Keratinocyte (primary cell): ENCODE measurements around the gene TLCD1. TPM values are rescaled to one million over a fixed set of nuclear protein-coding genes. Genes with fewer than 3 reads are reported as not detected.

ENCODE experiments used
- DNase-seq: peaks from one replicate; pipeline ENCODE4 v3.0.0-alpha.2; 2011; ENCODE audit warnings: low read depth, missing footprints, low spot score
- FAIRE-seq: peaks from 2 replicates; lab custom pipeline; 2011; peaks lifted over from hg19 to GRCh38; lab: Jason Lieb, UNC
- H2AFZ ChIP-seq: 2 replicates; pipeline ENCODE4 v1.6.0; 2012; ENCODE audit warnings: low read length, control low read depth, inconsistent platforms; ENCODE audit not compliant: control insufficient read depth
- H3K27ac ChIP-seq: 2 replicates; pipeline ENCODE4 v1.5.1; 2011; ENCODE audit warnings: low read length; ENCODE audit not compliant: control insufficient read depth, insufficient read depth
- H3K27me3 ChIP-seq: 3 replicates; pipeline ENCODE4 v1.6.0; 2011; ENCODE audit warnings: low read length; ENCODE audit not compliant: control insufficient read depth, insufficient read depth; ENCODE audit errors: extremely low read depth
- H3K36me3 ChIP-seq, 2 experiments: 2 replicates in 1 of 2; 3 replicates in 1 of 2; pipeline ENCODE4 v1.5.1; 2011; ENCODE audit warnings: low read length in 2 of 2, mild to moderate bottlenecking in 1 of 2; ENCODE audit not compliant: control insufficient read depth in 2 of 2, insufficient read depth in 2 of 2; ENCODE audit errors: extremely low read depth in 1 of 2
- H3K4me1 ChIP-seq: 3 replicates; pipeline ENCODE4 v1.5.1; 2011; ENCODE audit warnings: low read length; ENCODE audit not compliant: control insufficient read depth, insufficient read depth; ENCODE audit errors: extremely low read depth
- H3K4me2 ChIP-seq: 3 replicates; pipeline ENCODE4 v1.6.0; 2011; ENCODE audit warnings: low read depth, low read length; ENCODE audit not compliant: control insufficient read depth, insufficient read depth; ENCODE audit errors: extremely low read depth
- H3K4me3 ChIP-seq, 3 experiments: fragments of 200-600 bp in 1 of 3; sonication (generic) in 1 of 3; 2 replicates in 2 of 3; 3 replicates in 1 of 3; pipeline ENCODE4 v1.5.1; 2011 to 2016; ENCODE audit warnings: low read length in 3 of 3, mild to moderate bottlenecking in 3 of 3, control low read depth in 2 of 3, inconsistent platforms in 1 of 3, low read depth in 1 of 3, mixed read lengths in 1 of 3, mixed run types in 1 of 3, moderate library complexity in 1 of 3; ENCODE audit not compliant: control insufficient read depth in 2 of 3, insufficient read depth in 2 of 3; ENCODE audit errors: extremely low read depth in 1 of 3
- H3K79me2 ChIP-seq: 2 replicates; pipeline ENCODE4 v1.6.0; 2012; ENCODE audit warnings: low read length; ENCODE audit not compliant: control insufficient read depth, insufficient read depth
- H3K9ac ChIP-seq: 3 replicates; pipeline ENCODE4 v1.6.0; 2011; ENCODE audit warnings: low read length; ENCODE audit not compliant: control insufficient read depth, insufficient read depth; ENCODE audit errors: extremely low read depth
- H3K9me1 ChIP-seq: 3 replicates; pipeline ENCODE4 v1.6.0; 2011; ENCODE audit warnings: low read length; ENCODE audit not compliant: control insufficient read depth, insufficient read depth; ENCODE audit errors: extremely low read depth
- H3K9me3 ChIP-seq: 2 replicates; pipeline ENCODE4 v1.5.1; 2012; ENCODE audit warnings: low read depth, low read length; ENCODE audit not compliant: control insufficient read depth
- H4K20me1 ChIP-seq: 3 replicates; pipeline ENCODE4 v1.6.0; 2011; ENCODE audit warnings: low read length; ENCODE audit not compliant: control insufficient read depth, insufficient read depth; ENCODE audit errors: extremely low read depth
- EZH2 ChIP-seq: IDR thresholded peaks from one replicate; pipeline ENCODE4 v1.6.1; 2012; ENCODE audit warnings: inconsistent platforms, mild to moderate bottlenecking, low read length, moderate library complexity
- dilution Hi-C: fragments of 300-500 bp; cut with MboI; formaldehyde crosslinking; loops from one replicate; pipeline ENCODE4 v1.7.0; 2020; ENCODE audit warnings: low sequenced_read_pairs; ENCODE audit not compliant: extremely low pct_ligation_motif_present
- polyA plus RNA-seq, 5 experiments: library from polyadenylated mRNA; depleted of rRNA in 3 of 5; stranded (reverse) in 3 of 5; stranded (forward) in 1 of 5; unstranded in 1 of 5; fragments of >200 nt; gene quantifications; 1 replicate in 1 of 5; 2 replicates in 3 of 5; 3 replicates in 1 of 5; pipeline versions ENCODE4 v1.2.1 to v1.2.3, GENCODE V29; 2011 to 2012; ENCODE audit warnings: missing spikeins in 2 of 5, low read depth in 1 of 5, low replicate concordance in 1 of 5
- TF ChIP-seq, protein P1 (sequence below), 3 experiments: IDR thresholded peaks in 1 of 3; conservative IDR thresholded peaks in 1 of 3; optimal IDR thresholded peaks in 1 of 3; 2 replicates in 2 of 3; 3 replicates in 1 of 3; pipeline versions ENCODE3 to v1.5.1; 2011; ENCODE audit warnings: low read length in 3 of 3, mild to moderate bottlenecking in 3 of 3, moderate library complexity in 2 of 3, control low read depth in 1 of 3, inconsistent platforms in 1 of 3; ENCODE audit not compliant: insufficient read depth in 2 of 3; ENCODE audit errors: extremely low read depth in 1 of 3

Gene TLCD1
- polyA plus RNA-seq, 1 donor (not counting 4 experiments of a cell fraction or from before 2014, with no cell fraction given) = 14.0 TPM

DNA sequence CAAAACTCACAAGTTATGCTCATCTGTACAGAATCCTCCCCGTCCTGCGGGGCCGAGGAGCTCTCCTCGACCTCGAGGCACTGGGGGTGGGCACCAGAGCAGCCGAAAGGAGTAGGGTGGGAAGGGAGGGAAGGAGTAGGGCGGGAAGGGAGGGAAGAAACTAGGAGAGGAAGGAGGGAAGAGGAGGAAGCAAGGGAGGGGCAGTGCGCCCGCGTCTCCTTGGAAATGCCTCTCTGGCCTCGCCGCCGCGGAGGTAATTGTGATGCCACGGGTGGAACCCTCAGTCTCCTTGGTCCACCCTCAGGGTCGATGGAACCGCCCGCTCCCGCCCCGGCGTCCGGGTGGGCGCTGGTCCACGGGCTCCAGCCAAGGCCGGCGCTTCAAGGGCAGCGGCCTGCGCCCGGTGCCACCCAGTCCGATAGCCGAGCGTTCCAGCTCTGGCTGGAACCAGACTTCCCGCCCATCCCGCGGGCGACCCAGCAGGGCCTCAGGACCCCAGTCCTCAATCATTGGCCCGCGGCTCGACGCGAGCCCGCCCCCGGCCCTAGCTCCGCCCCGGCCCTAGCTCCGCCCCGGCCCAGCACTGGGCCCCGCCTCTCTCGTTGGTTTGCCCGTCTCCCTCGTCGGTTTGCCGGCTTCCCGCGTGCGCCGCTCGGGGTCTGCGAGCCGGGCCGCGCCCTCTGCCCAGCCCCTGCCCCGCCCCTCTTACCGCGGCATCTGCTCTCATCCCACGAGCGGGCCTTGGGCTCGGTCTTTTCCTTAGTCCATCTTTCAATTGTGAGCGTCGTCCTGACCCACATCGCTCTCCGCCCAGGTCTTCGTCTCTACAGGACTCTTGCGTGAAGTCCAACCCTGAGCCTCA lies 14.9 kb downstream of the TLCD1 start:
- Histone ChIP-seq H3K4me1 (peaks cover 9% of the 10 kb centered on the region), H2AFZ (peak overlapping the region; percentile 87), H3K36me3 (peaks cover 16 to 32% of the 10 kb centered on the region in 2 experiments), H4K20me1 (peaks cover 2% of the 10 kb centered on the region), H3K4me3 (peak overlapping the region; percentile 50 to 73 (median 67)), H3K9me1 (no peaks in the 10 kb centered on the region), H3K27me3 (no peaks in the 10 kb centered on the region), H3K79me2 (peaks cover 6% of the 10 kb centered on the region), H3K9ac (peak overlapping the region; percentile 76), H3K27ac (peak overlapping the region; percentile 71), H3K4me2 (peak overlapping the region; percentile 94), H3K9me3 (no peaks in the 10 kb centered on the region)
- no peak for DNase-seq
- no peak for FAIRE-seq
- dilution Hi-C loops = no loop called here
- TF ChIP-seq, protein P1, sequence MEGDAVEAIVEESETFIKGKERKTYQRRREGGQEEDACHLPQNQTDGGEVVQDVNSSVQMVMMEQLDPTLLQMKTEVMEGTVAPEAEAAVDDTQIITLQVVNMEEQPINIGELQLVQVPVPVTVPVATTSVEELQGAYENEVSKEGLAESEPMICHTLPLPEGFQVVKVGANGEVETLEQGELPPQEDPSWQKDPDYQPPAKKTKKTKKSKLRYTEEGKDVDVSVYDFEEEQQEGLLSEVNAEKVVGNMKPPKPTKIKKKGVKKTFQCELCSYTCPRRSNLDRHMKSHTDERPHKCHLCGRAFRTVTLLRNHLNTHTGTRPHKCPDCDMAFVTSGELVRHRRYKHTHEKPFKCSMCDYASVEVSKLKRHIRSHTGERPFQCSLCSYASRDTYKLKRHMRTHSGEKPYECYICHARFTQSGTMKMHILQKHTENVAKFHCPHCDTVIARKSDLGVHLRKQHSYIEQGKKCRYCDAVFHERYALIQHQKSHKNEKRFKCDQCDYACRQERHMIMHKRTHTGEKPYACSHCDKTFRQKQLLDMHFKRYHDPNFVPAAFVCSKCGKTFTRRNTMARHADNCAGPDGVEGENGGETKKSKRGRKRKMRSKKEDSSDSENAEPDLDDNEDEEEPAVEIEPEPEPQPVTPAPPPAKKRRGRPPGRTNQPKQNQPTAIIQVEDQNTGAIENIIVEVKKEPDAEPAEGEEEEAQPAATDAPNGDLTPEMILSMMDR (optimal IDR thresholded peaks at IDR 0.05 in 1 of 3, IDR thresholded peaks at IDR 0.05 in 1 of 3, conservative IDR thresholded peaks at IDR 0.05 in 1 of 3; ENCODE audit: extremely low read depth in 1 of 3, insufficient read depth in 2 of 3, low read length in 3 of 3) = no peak
- TF ChIP-seq EZH2 = no peak

DNA sequence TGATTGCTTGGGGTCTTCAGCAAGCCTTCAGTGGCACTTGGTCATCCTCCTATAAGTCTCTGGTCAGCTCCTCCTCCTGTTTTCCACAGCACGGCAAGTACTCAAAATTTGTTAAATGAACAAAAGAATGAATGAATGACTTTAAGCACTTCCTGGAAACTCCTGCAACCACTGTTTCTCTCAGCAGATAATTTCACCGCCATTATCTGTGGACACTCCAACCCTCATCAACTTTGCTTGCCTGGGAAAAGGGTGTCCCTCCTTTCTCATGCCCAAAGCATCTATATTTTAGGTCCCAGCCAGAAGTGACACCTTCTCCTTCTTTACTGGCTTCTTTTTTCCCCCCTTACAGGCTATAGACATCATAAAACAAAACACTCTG lies 18.7 kb downstream of the TLCD1 start:
- Histone ChIP-seq H3K27ac (no peak overlapping the region), H3K4me2 (no peak overlapping the region), H2AFZ (no peak overlapping the region), H4K20me1 (no peaks in the 10 kb centered on the region), H3K9ac (no peak overlapping the region), H3K36me3 (peaks cover 3 to 12% of the 10 kb centered on the region in 2 experiments), H3K4me3 (no peak overlapping the region), H3K27me3 (no peaks in the 10 kb centered on the region), H3K4me1 (peaks cover 7% of the 10 kb centered on the region), H3K9me1 (no peaks in the 10 kb centered on the region), H3K79me2 (no peaks in the 10 kb centered on the region), H3K9me3 (no peaks in the 10 kb centered on the region)
- dilution Hi-C loops = no loop called here
- TF ChIP-seq, protein P1 (optimal IDR thresholded peaks at IDR 0.05 in 1 of 3, IDR thresholded peaks at IDR 0.05 in 1 of 3, conservative IDR thresholded peaks at IDR 0.05 in 1 of 3; ENCODE audit: extremely low read depth in 1 of 3, insufficient read depth in 2 of 3, low read length in 3 of 3) = no peak
- TF ChIP-seq EZH2 = no peak
- no peak for DNase-seq
- FAIRE-seq = no peak
